SJCRH30 (cell line): ENCODE measurements around the gene KDM2B. TPM values are rescaled to one million over a fixed set of nuclear protein-coding genes. Genes with fewer than 3 reads are reported as not detected.

Experiments
- DNase-seq, 2 experiments: peaks; one replicate each; pipeline ENCODE4 v3.0.0-alpha.2; 2015 to 2020
- H3K27ac ChIP-seq: fragments of 250-450 bp; sonication (Bioruptor Pico); 2 replicates; pipeline ENCODE4 v1.5.1; 2020; ENCODE audit warnings: mild to moderate bottlenecking, moderate library complexity
- H3K27me3 ChIP-seq: fragments of 250-450 bp; sonication (Bioruptor Pico); 2 replicates; pipeline ENCODE4 v1.5.1; 2020; ENCODE audit warnings: mild to moderate bottlenecking, moderate library complexity
- H3K36me3 ChIP-seq: fragments of 250-450 bp; sonication (Bioruptor Pico); 2 replicates; pipeline ENCODE4 v1.5.1; 2020; ENCODE audit warnings: mild to moderate bottlenecking, moderate library complexity
- H3K4me1 ChIP-seq: fragments of 250-450 bp; sonication (Bioruptor Pico); 2 replicates; pipeline ENCODE4 v1.5.1; 2020; ENCODE audit warnings: mild to moderate bottlenecking, moderate library complexity
- H3K4me3 ChIP-seq: fragments of 250-450 bp; sonication (Bioruptor Pico); 2 replicates; pipeline ENCODE4 v1.5.1; 2020; ENCODE audit warnings: mild to moderate bottlenecking, moderate library complexity
- H3K9me3 ChIP-seq: fragments of 250-450 bp; sonication (Bioruptor Pico); replicated peaks from 2 replicates; pipeline ENCODE4 v1.5.1; 2020; ENCODE audit warnings: mild to moderate bottlenecking, moderate library complexity
- total RNA-seq: library from RNA; depleted of rRNA; stranded (reverse); fragments of >200 nt; shearing (Covaris generic); gene quantifications from 2 replicates; pipeline ENCODE4 v1.2.3, GENCODE V29; 2014

Gene KDM2B
- total RNA-seq, 1 experiment from 2014 or later: 48.4 TPM

DNA sequence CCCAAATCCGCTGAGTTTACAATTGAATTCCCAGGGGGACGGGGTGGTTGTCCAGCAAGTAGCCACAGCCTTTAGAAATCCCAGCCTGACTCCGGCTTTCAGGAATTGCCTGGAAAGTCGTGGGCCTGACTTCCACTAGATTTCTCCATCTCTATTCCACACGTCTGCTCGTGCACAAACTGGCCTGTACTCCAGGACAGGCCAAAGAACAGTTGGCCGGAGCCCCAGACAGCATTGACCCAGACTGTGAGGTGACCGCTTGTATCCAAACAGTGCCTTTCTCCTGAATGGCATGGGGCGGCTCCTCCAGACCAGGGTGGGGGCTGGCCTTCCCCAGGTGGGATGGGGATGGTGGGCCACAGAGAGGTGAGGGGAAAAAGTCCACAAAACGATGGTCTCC is 62.2 kb downstream of the KDM2B start:
- Histone ChIP-seq H3K4me1 (no peaks in the 10 kb centered on the region), H3K4me3 (no peak overlapping the region), H3K9me3 (no peaks in the 10 kb centered on the region), H3K27me3 (no peaks in the 10 kb centered on the region), H3K36me3 (peaks cover 6% of the 10 kb centered on the region; the same call in 1 of the 2 replicates), H3K27ac (no peak overlapping the region)
- DNase-seq: no peak

DNA sequence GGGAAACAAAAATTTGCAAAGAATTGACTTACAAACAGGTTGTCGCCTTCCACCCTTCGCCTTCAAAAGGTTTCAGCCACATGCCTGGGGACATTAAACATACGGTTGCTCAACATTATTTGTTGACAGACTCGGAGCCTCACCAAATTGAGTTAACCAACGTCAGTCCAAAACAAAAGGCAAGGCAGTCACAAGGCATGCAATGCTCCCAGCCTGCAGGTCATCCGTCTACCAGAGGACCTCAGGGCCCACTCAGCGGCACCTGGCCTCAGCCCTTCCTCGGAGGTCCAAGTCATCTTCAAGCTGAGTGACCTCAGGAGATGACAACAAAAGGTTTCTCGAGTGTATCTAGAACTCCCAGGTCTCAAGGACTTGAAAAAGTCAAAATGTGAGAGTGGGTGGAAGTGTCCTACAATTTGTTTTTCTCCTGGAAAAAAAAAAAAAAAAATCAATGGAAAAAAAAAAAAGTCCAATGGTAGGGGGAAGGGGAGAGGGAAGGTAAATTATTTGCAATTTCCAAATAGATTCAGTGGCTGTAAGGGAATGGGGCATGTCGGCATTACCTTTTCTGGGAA is 64.3 kb downstream of the KDM2B start:
- H3K27ac ChIP-seq: no peak overlapping the region
- H3K27me3 ChIP-seq: no peaks in the 10 kb centered on the region
- no peak overlapping the region for H3K4me3 ChIP-seq
- DNase-seq: no peak
- peaks cover 6% of the 10 kb centered on the region for H3K36me3 ChIP-seq
- no peaks in the 10 kb centered on the region for H3K9me3 ChIP-seq
- no peaks in the 10 kb centered on the region for H3K4me1 ChIP-seq

DNA sequence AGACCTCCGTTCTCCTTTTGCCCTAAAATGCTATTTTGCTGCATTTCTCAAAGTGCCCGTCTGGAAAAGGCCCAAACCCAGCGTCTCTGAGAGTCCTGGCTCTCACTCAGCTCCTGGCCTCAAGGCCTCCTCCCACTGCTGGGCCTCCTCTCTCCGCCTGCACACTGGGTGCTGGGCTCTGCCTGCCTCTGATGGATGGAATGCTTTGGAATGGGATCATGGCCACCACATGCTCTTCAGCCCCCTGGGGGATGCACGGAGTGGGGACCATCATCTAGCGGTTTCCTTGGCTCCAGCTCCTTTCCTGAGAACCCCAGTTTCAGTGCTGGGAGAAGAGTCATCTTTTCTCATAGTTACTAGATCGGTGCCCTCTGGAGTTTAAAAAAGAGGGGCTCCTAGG is 65.2 kb downstream of the KDM2B start:
- H3K4me1 ChIP-seq: no peaks in the 10 kb centered on the region
- peaks cover 6% of the 10 kb centered on the region for H3K36me3 ChIP-seq
- H3K27me3 ChIP-seq: no peaks in the 10 kb centered on the region
- no peak overlapping the region for H3K27ac ChIP-seq
- DNase-seq: no peak
- no peak overlapping the region for H3K4me3 ChIP-seq
- no peaks in the 10 kb centered on the region for H3K9me3 ChIP-seq

DNA sequence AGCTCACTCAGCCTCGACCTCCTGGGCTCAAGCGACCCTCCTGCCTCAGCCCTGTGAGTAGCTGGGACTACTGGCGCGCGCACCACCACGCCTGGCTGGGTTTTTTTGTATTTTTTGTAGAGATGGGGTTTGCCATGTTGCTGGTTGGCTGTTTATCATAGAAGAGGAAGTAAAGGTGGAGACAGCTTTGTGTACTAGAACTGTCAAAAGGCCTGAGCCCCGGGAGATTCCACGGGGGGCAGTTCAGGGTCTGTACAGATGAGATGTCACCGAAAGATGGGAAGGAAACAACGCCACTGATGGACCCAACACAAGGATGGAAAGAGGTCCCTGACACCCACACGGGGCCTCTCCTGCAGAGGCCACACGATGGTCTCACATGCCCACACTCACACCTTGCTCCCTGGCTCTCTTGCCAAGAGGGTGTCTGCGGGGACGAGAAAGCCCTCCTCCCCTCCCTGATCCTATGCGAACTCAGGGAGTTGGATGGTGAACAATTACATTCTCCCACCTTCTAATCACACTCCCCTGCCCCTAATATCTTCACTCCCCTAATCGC is 66.6 kb downstream of the KDM2B start:
- Histone ChIP-seq H3K36me3 (peaks cover 3% of the 10 kb centered on the region), H3K27me3 (no peaks in the 10 kb centered on the region), H3K27ac (no peak overlapping the region), H3K9me3 (no peaks in the 10 kb centered on the region), H3K4me3 (no peak overlapping the region), H3K4me1 (no peaks in the 10 kb centered on the region)
- no peak for DNase-seq

DNA sequence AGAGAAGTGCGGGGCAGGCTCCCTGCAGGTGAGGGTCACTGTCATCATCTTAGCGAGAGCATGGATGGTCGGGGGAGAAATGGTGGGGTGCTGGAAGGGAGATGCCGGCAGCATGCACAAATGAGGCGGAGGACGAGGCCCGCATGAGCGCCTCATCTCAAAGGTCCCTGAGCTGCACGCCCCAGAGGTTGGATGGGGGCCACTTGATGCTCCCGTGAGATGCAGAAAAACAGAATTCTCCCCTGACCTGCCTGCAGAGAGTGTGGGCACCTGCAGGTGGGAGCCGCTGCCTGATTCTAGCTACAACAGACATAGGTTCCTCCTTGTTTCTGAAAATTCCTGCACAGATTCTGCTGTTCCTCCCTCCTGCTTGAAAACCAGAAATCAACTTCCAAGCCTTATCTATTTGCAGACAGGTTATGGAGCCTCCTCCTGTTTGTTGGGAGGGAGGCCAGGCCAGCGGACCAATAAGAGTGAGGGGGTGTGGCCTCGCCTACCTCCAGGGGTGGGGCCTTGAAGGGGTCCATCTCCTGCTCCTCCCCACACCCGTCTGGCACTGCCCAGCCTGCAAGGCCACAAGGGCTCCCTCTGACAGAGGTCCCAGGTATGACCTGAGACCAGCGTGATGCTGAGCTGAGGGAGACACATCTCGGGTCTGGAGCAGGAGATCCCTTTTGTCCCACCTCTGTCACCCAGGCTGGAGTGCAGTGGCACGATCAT is 67.2 kb downstream of the KDM2B start:
- no peaks in the 10 kb centered on the region for H3K4me1 ChIP-seq
- H3K27me3 ChIP-seq: no peaks in the 10 kb centered on the region
- H3K36me3 ChIP-seq: no peaks in the 10 kb centered on the region; the same call in none of the 2 replicates

DNA sequence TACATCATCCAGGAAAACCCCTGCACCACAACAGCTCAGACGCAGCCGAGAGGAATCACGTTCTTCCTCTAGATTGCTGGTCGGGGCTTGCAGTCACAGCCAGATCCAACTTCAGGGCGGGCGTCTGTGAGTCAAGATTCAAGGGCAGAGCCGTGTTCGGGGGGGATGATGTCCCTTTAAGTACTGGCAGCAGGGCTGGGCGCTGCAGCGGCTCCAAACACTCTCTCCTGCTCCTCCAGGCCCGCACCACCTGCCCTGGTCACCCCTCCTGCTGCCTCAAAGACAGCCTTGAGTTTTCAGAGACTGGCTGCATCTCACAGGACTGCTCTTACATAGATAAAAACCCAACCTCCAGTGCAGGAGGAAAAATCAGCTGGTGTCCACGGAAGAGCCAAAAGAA is 68.3 kb downstream of the KDM2B start:
- H3K36me3 ChIP-seq: no peaks in the 10 kb centered on the region; the same call in none of the 2 replicates
- no peak overlapping the region for H3K4me3 ChIP-seq
- H3K27me3 ChIP-seq: no peaks in the 10 kb centered on the region
- no peak for DNase-seq
- no peak overlapping the region for H3K27ac ChIP-seq
- H3K9me3 ChIP-seq: no peaks in the 10 kb centered on the region
- no peaks in the 10 kb centered on the region for H3K4me1 ChIP-seq

More for the DNA sequence above, 67.2 kb downstream of the KDM2B start:
- peak; percentile 37 to 43 for DNase-seq
- Histone ChIP-seq H3K4me3 (no peak overlapping the region), H3K9me3 (no peaks in the 10 kb centered on the region), H3K27ac (no peak overlapping the region)

DNA sequence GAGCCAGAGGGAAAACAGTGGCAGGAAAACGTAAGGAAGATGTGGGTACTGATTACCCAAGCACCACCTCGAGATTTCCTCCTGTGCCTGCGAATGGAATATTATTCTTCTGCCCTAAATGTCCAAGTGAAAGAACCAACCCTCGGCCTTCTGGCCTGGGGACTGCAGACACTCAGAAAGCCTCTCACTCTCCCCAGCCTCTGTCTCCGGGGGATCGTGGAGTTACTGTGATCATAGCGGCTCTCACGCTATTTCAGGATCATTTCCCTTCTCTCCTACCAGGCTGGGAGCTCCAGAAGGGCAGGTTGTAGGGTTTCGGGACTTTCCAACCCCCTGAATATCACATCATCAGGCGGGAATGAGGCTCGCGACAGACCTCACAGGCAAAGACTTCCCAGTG is 68.9 kb downstream of the KDM2B start:
- Histone ChIP-seq H3K36me3 (no peaks in the 10 kb centered on the region; the same call in none of the 2 replicates), H3K27ac (no peak overlapping the region), H3K27me3 (no peaks in the 10 kb centered on the region), H3K4me3 (no peak overlapping the region), H3K4me1 (no peaks in the 10 kb centered on the region), H3K9me3 (no peaks in the 10 kb centered on the region)
- DNase-seq: no peak

DNA sequence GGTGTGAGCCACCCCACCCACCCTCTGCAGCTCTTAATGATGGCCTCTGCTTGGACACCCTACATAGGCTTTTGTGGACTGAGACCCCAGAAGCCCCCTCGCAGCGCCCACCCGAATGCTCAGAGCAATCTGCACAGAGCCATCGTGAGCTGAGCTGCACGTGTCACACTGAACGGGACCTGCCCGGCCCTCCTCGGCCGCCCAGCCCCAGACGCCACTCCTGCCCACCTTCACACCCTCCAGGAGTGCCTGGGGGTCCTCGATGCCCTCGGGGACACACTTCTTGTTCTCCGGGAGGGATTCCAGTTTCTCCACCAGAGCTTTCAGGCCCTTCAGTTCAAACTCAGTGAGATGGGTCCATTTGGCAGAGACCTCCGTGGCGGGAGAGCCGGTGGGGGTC is 71.5 kb downstream of the KDM2B start:
- Histone ChIP-seq H3K4me1 (no peaks in the 10 kb centered on the region), H3K27me3 (no peaks in the 10 kb centered on the region), H3K9me3 (no peaks in the 10 kb centered on the region), H3K4me3 (no peak overlapping the region), H3K27ac (no peak overlapping the region), H3K36me3 (no peaks in the 10 kb centered on the region; the same call in none of the 2 replicates)
- DNase-seq: no peak

DNA sequence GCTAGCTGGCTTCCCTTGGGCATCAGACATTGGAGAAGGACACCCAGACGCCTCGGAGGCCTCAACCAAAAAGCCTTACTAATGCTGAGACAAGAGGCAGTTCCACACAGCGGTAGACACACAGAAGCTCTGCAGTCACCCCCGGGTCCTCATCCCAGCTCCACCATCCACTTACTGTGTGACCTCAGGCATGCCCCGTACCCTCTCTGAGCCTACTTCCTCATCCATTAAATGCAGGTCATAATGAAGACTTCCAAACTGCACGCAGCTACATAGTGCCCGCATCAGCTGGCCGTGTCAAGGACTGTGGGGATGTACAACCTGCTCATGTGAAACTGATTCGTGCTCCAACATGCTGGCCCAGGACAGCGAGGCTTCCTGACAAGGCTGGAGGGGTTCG is 72.3 kb downstream of the KDM2B start:
- no peak for DNase-seq
- H3K4me3 ChIP-seq: no peak overlapping the region
- no peaks in the 10 kb centered on the region for H3K27me3 ChIP-seq
- H3K9me3 ChIP-seq: no peaks in the 10 kb centered on the region
- H3K4me1 ChIP-seq: no peaks in the 10 kb centered on the region
- no peaks in the 10 kb centered on the region; the same call in none of the 2 replicates for H3K36me3 ChIP-seq
- H3K27ac ChIP-seq: no peak overlapping the region

DNA sequence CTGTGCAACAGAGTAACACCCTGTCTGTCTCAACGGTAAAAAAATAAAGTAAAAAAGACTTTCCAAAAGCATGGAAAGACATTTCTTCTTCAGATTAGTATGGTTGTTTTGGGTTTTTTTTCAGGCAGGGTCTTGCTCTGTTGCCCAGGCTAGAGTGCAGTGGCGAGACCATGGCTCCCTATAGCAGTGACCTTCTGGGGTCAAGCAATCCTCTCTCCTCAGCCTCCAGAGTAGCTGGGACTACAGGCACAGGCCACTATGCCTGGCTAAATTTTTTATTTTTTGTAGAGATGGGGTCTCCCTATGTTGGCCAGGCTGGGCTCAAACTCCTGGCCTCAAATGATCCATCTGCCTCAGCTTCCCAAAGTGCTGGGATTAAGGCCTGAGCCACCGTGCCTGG is 72.8 kb downstream of the KDM2B start:
- Histone ChIP-seq H3K4me3 (no peak overlapping the region), H3K36me3 (no peaks in the 10 kb centered on the region; the same call in none of the 2 replicates), H3K27ac (no peak overlapping the region), H3K27me3 (no peaks in the 10 kb centered on the region), H3K9me3 (no peaks in the 10 kb centered on the region), H3K4me1 (no peaks in the 10 kb centered on the region)
- no peak for DNase-seq

DNA sequence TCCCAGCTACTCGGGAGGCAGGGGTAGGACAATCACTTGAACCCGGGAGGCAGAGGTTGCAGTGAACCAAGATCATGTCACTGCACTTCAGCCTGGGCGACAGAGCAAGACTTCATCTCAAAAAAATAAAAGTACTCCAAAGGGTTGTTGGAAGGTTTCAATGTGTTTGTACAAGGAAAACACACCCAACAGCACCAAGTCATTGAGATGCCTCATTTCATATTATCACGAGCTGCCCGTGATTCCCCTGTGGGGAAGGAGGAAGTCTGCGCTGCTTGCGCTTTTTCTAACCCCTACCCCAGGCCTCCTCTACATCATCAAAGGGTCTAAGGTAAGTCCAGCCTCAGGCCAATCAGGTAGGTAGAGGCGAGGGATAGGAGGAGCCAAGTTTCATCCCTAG is 73.6 kb downstream of the KDM2B start:
- no peak overlapping the region for H3K27ac ChIP-seq
- no peak for DNase-seq
- no peak overlapping the region for H3K4me3 ChIP-seq
- no peaks in the 10 kb centered on the region; the same call in none of the 2 replicates for H3K36me3 ChIP-seq
- H3K9me3 ChIP-seq: no peaks in the 10 kb centered on the region
- no peaks in the 10 kb centered on the region for H3K4me1 ChIP-seq
- no peaks in the 10 kb centered on the region for H3K27me3 ChIP-seq

DNA sequence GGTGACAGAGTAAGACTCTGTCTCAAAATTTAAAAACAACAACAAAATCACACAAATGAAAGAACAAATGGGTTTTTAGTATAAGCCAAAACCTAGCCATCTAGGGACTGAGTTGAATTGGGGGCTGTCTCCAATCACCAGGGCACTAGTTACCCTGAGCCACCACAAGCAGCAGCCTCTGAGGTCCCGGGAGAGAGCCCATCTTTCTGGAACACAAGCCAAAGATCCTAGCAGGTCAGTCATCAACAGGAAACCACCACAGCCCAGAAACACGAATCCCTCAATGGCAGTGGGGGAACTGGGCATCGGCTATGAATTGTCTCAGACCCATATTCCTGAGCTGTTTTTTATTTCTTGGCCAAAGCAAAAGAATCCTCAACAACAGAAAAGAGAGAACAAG is 75.3 kb downstream of the KDM2B start:
- Histone ChIP-seq H3K9me3 (no peaks in the 10 kb centered on the region), H3K4me1 (no peaks in the 10 kb centered on the region), H3K27ac (no peak overlapping the region), H3K4me3 (no peak overlapping the region), H3K27me3 (no peaks in the 10 kb centered on the region), H3K36me3 (no peaks in the 10 kb centered on the region)
- no peak for DNase-seq

DNA sequence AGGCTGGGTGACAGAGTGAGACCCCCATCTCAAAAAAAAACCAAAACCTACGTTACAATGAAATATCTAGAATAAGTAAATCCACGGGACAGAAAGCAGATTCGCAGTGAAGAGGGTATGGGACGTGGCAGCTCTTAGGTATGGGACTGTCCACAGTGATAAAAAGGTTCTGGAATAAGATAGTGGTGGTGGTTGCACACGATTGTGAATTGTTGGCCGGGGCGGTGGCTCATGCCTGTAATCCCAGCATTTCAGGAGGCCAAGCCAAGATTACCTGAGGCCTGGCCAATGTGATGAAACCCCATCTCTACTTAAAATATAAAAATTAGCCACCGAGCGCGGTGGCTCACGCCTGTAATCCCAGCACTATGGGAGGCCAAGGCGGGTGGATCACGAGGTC is 76.3 kb downstream of the KDM2B start:
- Histone ChIP-seq H3K4me3 (no peak overlapping the region), H3K27ac (no peak overlapping the region)

DNA sequence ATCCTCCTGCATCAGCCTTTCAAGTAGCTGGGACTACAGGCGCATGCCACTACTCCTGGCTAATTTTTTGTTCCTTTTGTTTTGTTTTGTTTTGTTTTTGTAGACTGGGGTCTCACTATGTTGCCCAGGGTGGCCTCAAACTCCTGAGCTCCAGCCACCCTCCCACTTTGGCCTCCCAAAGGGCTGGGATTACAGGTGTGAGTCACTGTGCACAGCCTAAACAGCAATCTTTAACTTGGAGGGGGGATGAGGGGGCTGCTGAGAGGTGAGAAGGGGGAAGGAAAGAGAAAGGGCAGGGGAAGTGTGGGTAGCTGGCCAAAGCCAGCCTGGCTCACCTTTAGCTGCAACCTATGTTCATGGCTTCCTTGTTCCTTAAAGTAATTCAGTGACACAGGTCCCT is 77.4 kb downstream of the KDM2B start:
- no peaks in the 10 kb centered on the region for H3K27me3 ChIP-seq
- H3K9me3 ChIP-seq: no peaks in the 10 kb centered on the region
- H3K27ac ChIP-seq: no peak overlapping the region
- DNase-seq: no peak
- no peaks in the 10 kb centered on the region for H3K4me1 ChIP-seq
- no peaks in the 10 kb centered on the region for H3K36me3 ChIP-seq
- H3K4me3 ChIP-seq: no peak overlapping the region

More for the DNA sequence above, 76.3 kb downstream of the KDM2B start:
- no peaks in the 10 kb centered on the region for H3K36me3 ChIP-seq
- no peaks in the 10 kb centered on the region for H3K9me3 ChIP-seq
- no peaks in the 10 kb centered on the region for H3K27me3 ChIP-seq
- no peak for DNase-seq
- H3K4me1 ChIP-seq: no peaks in the 10 kb centered on the region

DNA sequence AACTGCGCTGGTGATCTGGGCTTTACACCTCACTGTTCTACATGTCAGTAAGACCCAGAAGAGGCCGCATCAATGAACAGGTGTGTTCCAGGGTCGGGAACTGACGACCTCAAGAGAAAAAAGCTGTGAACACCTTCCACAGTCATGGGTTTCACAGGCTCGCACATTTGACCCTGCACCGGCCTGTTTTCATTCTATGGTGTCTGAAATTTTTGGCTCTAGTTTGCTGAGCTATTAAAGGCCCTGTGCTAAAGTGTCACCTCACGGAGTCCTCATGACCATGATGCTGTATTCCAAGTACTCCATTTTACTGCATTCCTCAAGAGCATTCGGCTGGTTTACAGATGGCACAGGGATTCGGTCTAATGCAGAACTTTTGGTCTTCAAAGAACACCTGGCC is 78.9 kb downstream of the KDM2B start:
- no peaks in the 10 kb centered on the region for H3K27me3 ChIP-seq
- no peaks in the 10 kb centered on the region for H3K9me3 ChIP-seq
- H3K4me3 ChIP-seq: no peak overlapping the region
- no peak for DNase-seq
- H3K36me3 ChIP-seq: no peaks in the 10 kb centered on the region
- no peaks in the 10 kb centered on the region for H3K4me1 ChIP-seq
- H3K27ac ChIP-seq: no peak overlapping the region
